IMR-90 (cell line): ENCODE measurements around the gene RNF149. TPM values are rescaled to one million over a fixed set of nuclear protein-coding genes. Genes with fewer than 3 reads are reported as not detected.

Source experiments
- ATAC-seq: fragments of 200-7000 bp; cut with Tn5 transposase; 2 replicates; pipeline ENCODE4 v1.9.1; 2020; ENCODE audit warnings: low read depth, mild to moderate bottlenecking, moderate library complexity
- BruUV-seq: library from RNA; stranded (reverse); fragments of 400-500 nt; replicated peaks from 2 replicates; lab custom pipeline; 2021; lab: Mats Ljungman, UMichigan
- CTCF ChIA-PET: fragments of 300-600 bp; formaldehyde crosslinking; extraction: SDS; loops from one replicate; lab custom pipeline; 2021; ENCODE audit warnings: antibody characterized with exemption; lab: Yijun Ruan, JAX
- POLR2A ChIA-PET: fragments of 300-600 bp; sonication (Branson Sonifier 250); formaldehyde crosslinking; loops from one replicate; lab custom pipeline; 2022; ENCODE audit warnings: antibody characterized with exemption; ENCODE audit not compliant: unreplicated experiment; lab: Charles Lee
- DNase-seq: peaks from one replicate; pipeline ENCODE4 v3.0.0; 2013
- H2AFZ ChIP-seq: replicated peaks from 2 replicates; pipeline ENCODE3; 2013; ENCODE audit warnings: low read length, mild to moderate bottlenecking; ENCODE audit not compliant: poor library complexity
- H2AK5ac ChIP-seq: 2 replicates; pipeline ENCODE4 v1.6.1; 2013; ENCODE audit warnings: low read depth, low read length, inconsistent platforms
- H2AK9ac ChIP-seq: replicated peaks from 2 replicates; pipeline ENCODE3; 2013; ENCODE audit warnings: mild to moderate bottlenecking, low read depth, low read length, moderate library complexity; ENCODE audit not compliant: poor library complexity
- H2BK120ac ChIP-seq: 2 replicates; pipeline ENCODE4 v1.6.1; 2013; ENCODE audit warnings: low read depth, low read length, inconsistent platforms
- H2BK15ac ChIP-seq: 3 replicates; pipeline ENCODE4 v1.6.1; 2013; ENCODE audit warnings: low read depth, low read length, inconsistent platforms
- H2BK20ac ChIP-seq: 2 replicates; pipeline ENCODE4 v1.6.1; 2013; ENCODE audit warnings: low read depth, mild to moderate bottlenecking, inconsistent platforms, low read length, moderate library complexity
- H2BK5ac ChIP-seq: 2 replicates; pipeline ENCODE4 v1.6.1; 2013; ENCODE audit warnings: mild to moderate bottlenecking, low read depth, low read length, inconsistent platforms; ENCODE audit not compliant: poor library complexity, severe bottlenecking
- H3K14ac ChIP-seq: replicated peaks from 2 replicates; pipeline ENCODE4 v1.6.1; 2013; ENCODE audit warnings: low read depth, low read length, inconsistent platforms
- H3K18ac ChIP-seq: 2 replicates; pipeline ENCODE4 v1.6.1; 2013; ENCODE audit warnings: low read depth, low read length, control low read depth
- H3K23ac ChIP-seq: 2 replicates; pipeline ENCODE4 v1.6.1; 2013; ENCODE audit warnings: low read depth, low read length, inconsistent platforms
- H3K27ac ChIP-seq: 2 replicates; pipeline ENCODE4 v1.5.1; 2013; ENCODE audit warnings: mild to moderate bottlenecking, control low read depth, low read length; ENCODE audit not compliant: insufficient read depth
- H3K27me3 ChIP-seq: 2 replicates; pipeline ENCODE4 v1.6.1; 2013; ENCODE audit warnings: low read length; ENCODE audit not compliant: control insufficient read depth, insufficient read depth
- H3K36me3 ChIP-seq: 2 replicates; pipeline ENCODE4 v1.6.1; 2013; ENCODE audit warnings: low read length, mixed read lengths; ENCODE audit not compliant: control insufficient read depth, insufficient read depth
- H3K4ac ChIP-seq: 2 replicates; pipeline ENCODE4 v1.6.1; 2013; ENCODE audit warnings: low read depth, low read length, inconsistent platforms
- H3K4me1 ChIP-seq: 2 replicates; pipeline ENCODE4 v1.6.1; 2013; ENCODE audit warnings: low read length, mixed read lengths; ENCODE audit not compliant: control insufficient read depth, insufficient read depth
- H3K4me2 ChIP-seq: 2 replicates; pipeline ENCODE4 v1.6.1; 2013; ENCODE audit warnings: low read depth, mild to moderate bottlenecking, control low read depth, low read length, moderate library complexity
- H3K4me3 ChIP-seq: 2 replicates; pipeline ENCODE4 v1.5.1; 2013; ENCODE audit warnings: low read depth, mild to moderate bottlenecking, control low read depth, low read length, moderate library complexity; ENCODE audit not compliant: insufficient read depth
- H3K56ac ChIP-seq: 2 replicates; pipeline ENCODE4 v1.6.1; 2013; ENCODE audit warnings: low read length, inconsistent platforms; ENCODE audit not compliant: insufficient read depth; ENCODE audit errors: extremely low read depth
- H3K79me1 ChIP-seq, 2 experiments: 2 replicates each; pipeline ENCODE4 v1.6.1; 2013; ENCODE audit warnings: low read length in 2 of 2, inconsistent platforms in 1 of 2, low read depth in 1 of 2
- H3K9ac ChIP-seq: 2 replicates; pipeline ENCODE4 v1.6.1; 2013; ENCODE audit warnings: low read depth, low read length, control low read depth
- H3K9me1 ChIP-seq: 2 replicates; pipeline ENCODE4 v1.6.1; 2013; ENCODE audit warnings: low read length, inconsistent platforms; ENCODE audit not compliant: insufficient read depth
- H3K9me3 ChIP-seq: 2 replicates; pipeline ENCODE4 v1.6.1; 2013; ENCODE audit warnings: low read length; ENCODE audit not compliant: control insufficient read depth, insufficient read depth
- H4K20me1 ChIP-seq: 2 replicates; pipeline ENCODE4 v1.6.1; 2013; ENCODE audit warnings: low read length, inconsistent platforms; ENCODE audit not compliant: insufficient read depth
- H4K5ac ChIP-seq: 2 replicates; pipeline ENCODE4 v1.6.1; 2013; ENCODE audit warnings: mild to moderate bottlenecking, low read depth, low read length, control low read depth
- H4K8ac ChIP-seq, 2 experiments: 2 replicates each; pipeline ENCODE4 v1.6.1; 2013; ENCODE audit warnings: low read depth in 2 of 2, low read length in 2 of 2, control low read depth in 1 of 2, inconsistent platforms in 1 of 2
- H4K91ac ChIP-seq: 2 replicates; pipeline ENCODE4 v1.6.1; 2013; ENCODE audit warnings: low read depth, low read length, inconsistent platforms; ENCODE audit not compliant: insufficient read depth
- CHD1 ChIP-seq: IDR thresholded peaks from 2 replicates; pipeline ENCODE4 v1.6.1; 2012; ENCODE audit warnings: low read depth, low read length, improper control_type of control experiment
- CTCF ChIP-seq: conservative IDR thresholded peaks from 2 replicates; pipeline ENCODE4 v1.5.1; 2012; ENCODE audit warnings: mild to moderate bottlenecking, low read depth, low read length, improper control_type of control experiment
- dilution Hi-C: fragments of 300-500 bp; cut with HindIII; formaldehyde crosslinking; loops from one replicate; pipeline ENCODE4 v1.14.3; 2018; ENCODE audit warnings: low sequenced_read_pairs; ENCODE audit not compliant: unreplicated experiment
- in situ Hi-C: fragments of 300-500 bp; cut with MboI; formaldehyde crosslinking; loops from 3 replicates; pipeline ENCODE4 v1.14.3; 2019; ENCODE audit warnings: low sequenced_read_pairs, inconsistent platforms, mixed read lengths
- intact Hi-C: fragments of 100-400 bp; cut with micrococcal nuclease; formaldehyde crosslinking; loops from 2 replicates; pipeline ENCODE4 v1.10.0; 2022
- polyA plus RNA-seq, 3 experiments: library from polyadenylated mRNA; depleted of rRNA; stranded (reverse); fragments of >200 nt; gene quantifications; 2 replicates each; pipeline ENCODE4 v1.2.3, GENCODE V29; 2012; ENCODE audit warnings: low replicate concordance in 1 of 3
- total RNA-seq: library from RNA; depleted of rRNA; stranded (reverse); fragments of >200 nt; gene quantifications from 2 replicates; pipeline ENCODE4 v1.2.3, GENCODE V29; 2012
- TF ChIP-seq, protein P1 (sequence below): fragments of 150-350 bp; IDR thresholded peaks from 2 replicates; pipeline ENCODE4 v1.6.1; 2017; ENCODE audit warnings: mild to moderate bottlenecking, antibody characterized with exemption, low read length, low read depth

The RNF149 gene
- total and polyA plus RNA-seq, 2 of the 4 experiments (the other 2 are of a cell fraction) = 14.5 to 18.6 TPM

GRCh38 chr2:101290711-101291110 is 17.8 kb downstream of the RNF149 start:
- peaks cover 1% of the 10 kb centered on the region; the same call in 1 of the 2 replicates for H3K9me1 ChIP-seq
- dilution Hi-C loops = no loop called here

More at GRCh38 chr2:101290711-101291110, 17.8 kb downstream of the RNF149 start:
- Histone ChIP-seq H4K5ac (no peak overlapping the region), H2AFZ (no peak overlapping the region), H3K23ac (no peak overlapping the region), H3K56ac (no peak overlapping the region), H3K14ac (no peak overlapping the region), H3K9ac (no peak overlapping the region), H3K79me1 (peaks cover 15 to 33% of the 10 kb centered on the region in 2 experiments), H3K4me2 (no peak overlapping the region), H3K4me3 (no peak overlapping the region), H3K4ac (no peak overlapping the region), H2BK120ac (no peak overlapping the region), H4K91ac (no peak overlapping the region), H3K4me1 (peaks cover under 1% of the 10 kb centered on the region; the same call in 1 of the 2 replicates), H3K36me3 (peaks cover 14% of the 10 kb centered on the region), H4K8ac (no peak overlapping the region), H2BK5ac (no peak overlapping the region), H3K27ac (no peak overlapping the region), H2BK15ac (no peak overlapping the region), H2AK9ac (no peak overlapping the region), H2AK5ac (no peak overlapping the region), H3K9me3 (no peaks in the 10 kb centered on the region), H3K18ac (no peak overlapping the region), H2BK20ac (no peak overlapping the region), H3K27me3 (no peaks in the 10 kb centered on the region), H4K20me1 (peaks cover 6% of the 10 kb centered on the region; the same call in 1 of the 2 replicates)
- no peak for TF ChIP-seq CHD1
- TF ChIP-seq, protein P1, sequence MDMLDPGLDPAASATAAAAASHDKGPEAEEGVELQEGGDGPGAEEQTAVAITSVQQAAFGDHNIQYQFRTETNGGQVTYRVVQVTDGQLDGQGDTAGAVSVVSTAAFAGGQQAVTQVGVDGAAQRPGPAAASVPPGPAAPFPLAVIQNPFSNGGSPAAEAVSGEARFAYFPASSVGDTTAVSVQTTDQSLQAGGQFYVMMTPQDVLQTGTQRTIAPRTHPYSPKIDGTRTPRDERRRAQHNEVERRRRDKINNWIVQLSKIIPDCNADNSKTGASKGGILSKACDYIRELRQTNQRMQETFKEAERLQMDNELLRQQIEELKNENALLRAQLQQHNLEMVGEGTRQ = no peak
- TF ChIP-seq CTCF = no peak
- POLR2A ChIA-PET = no interaction called here
- ATAC-seq (no peak), DNase-seq (no peak)
- intact Hi-C loops (no loop called here), in situ Hi-C loops (no loop called here)
- CTCF ChIA-PET = no interaction called here
- no TSS peak for BruUV-seq
